Osteoblast (primary cell): ENCODE results near the gene TENT4B. TPM values are rescaled to one million over a fixed set of nuclear protein-coding genes. Genes with fewer than 3 reads are reported as not detected.

Experiments used
- DNase-seq: peaks from one replicate; pipeline ENCODE4 v3.0.0; 2011; ENCODE audit warnings: low spot score, mixed read lengths; ENCODE audit not compliant: insufficient read length; ENCODE audit errors: missing footprints
- H2AFZ ChIP-seq: 2 replicates; pipeline ENCODE4 v1.6.0; 2011; ENCODE audit warnings: mild to moderate bottlenecking, low read length
- H3K27ac ChIP-seq: 2 replicates; pipeline ENCODE4 v1.5.1; 2011; ENCODE audit warnings: mild to moderate bottlenecking, low read depth, low read length, moderate library complexity
- H3K27me3 ChIP-seq: 2 replicates; pipeline ENCODE4 v1.6.0; 2012; ENCODE audit warnings: mild to moderate bottlenecking, control low read depth, inconsistent platforms, low read length, moderate library complexity; ENCODE audit not compliant: insufficient read depth
- H3K36me3 ChIP-seq: 2 replicates; pipeline ENCODE4 v1.5.1; 2011; ENCODE audit warnings: mild to moderate bottlenecking, low read length, control low read depth, moderate library complexity; ENCODE audit not compliant: insufficient read depth
- H3K4me1 ChIP-seq: 2 replicates; pipeline ENCODE4 v1.5.1; 2011; ENCODE audit warnings: mild to moderate bottlenecking, low read length, control low read depth, moderate library complexity; ENCODE audit not compliant: insufficient read depth
- H3K4me2 ChIP-seq: 2 replicates; pipeline ENCODE4 v1.6.0; 2011; ENCODE audit warnings: mild to moderate bottlenecking, low read length; ENCODE audit not compliant: insufficient read depth
- H3K4me3 ChIP-seq: fragments of 200-600 bp; sonication (generic); 3 replicates; pipeline ENCODE4 v1.5.1; 2012; ENCODE audit warnings: mild to moderate bottlenecking, low read length, inconsistent platforms; ENCODE audit not compliant: insufficient read depth
- H3K79me2 ChIP-seq: 2 replicates; pipeline ENCODE4 v1.6.0; 2012; ENCODE audit warnings: mild to moderate bottlenecking, low read length, control low read depth, inconsistent platforms; ENCODE audit not compliant: insufficient read depth
- H3K9me3 ChIP-seq: 2 replicates; pipeline ENCODE4 v1.5.1; 2011; ENCODE audit warnings: low read depth, low read length, control low read depth
- H4K20me1 ChIP-seq: 2 replicates; pipeline ENCODE4 v1.6.0; 2012; ENCODE audit warnings: mild to moderate bottlenecking, low read length, control low read depth; ENCODE audit not compliant: insufficient read depth
- total RNA-seq: library from RNA; depleted of rRNA; stranded (reverse); fragments of >200 nt; gene quantifications from 2 replicates; pipeline ENCODE4 v1.2.3, GENCODE V29; 2012
- TF ChIP-seq, protein P1 (sequence below): IDR thresholded peaks from 2 replicates; pipeline ENCODE4 v1.5.1; 2011; ENCODE audit warnings: mild to moderate bottlenecking, low read depth, low read length, moderate library complexity; ENCODE audit errors: extremely low read depth

Gene TENT4B
- total RNA-seq, 1 donor: 10.1 TPM

- Histone ChIP-seq H3K27me3 (no peaks in the 10 kb centered on the region), H3K4me1 (no peaks in the 10 kb centered on the region), H3K79me2 (peaks cover 76% of the 10 kb centered on the region), H3K27ac (no peak overlapping the region), H3K36me3 (no peaks in the 10 kb centered on the region), H2AFZ (no peak overlapping the region), H3K4me2 (no peak overlapping the region), H3K9me3 (no peaks in the 10 kb centered on the region), H4K20me1 (peaks cover 60% of the 10 kb centered on the region), H3K4me3 (no peak overlapping the region)
- TF ChIP-seq, protein P1, sequence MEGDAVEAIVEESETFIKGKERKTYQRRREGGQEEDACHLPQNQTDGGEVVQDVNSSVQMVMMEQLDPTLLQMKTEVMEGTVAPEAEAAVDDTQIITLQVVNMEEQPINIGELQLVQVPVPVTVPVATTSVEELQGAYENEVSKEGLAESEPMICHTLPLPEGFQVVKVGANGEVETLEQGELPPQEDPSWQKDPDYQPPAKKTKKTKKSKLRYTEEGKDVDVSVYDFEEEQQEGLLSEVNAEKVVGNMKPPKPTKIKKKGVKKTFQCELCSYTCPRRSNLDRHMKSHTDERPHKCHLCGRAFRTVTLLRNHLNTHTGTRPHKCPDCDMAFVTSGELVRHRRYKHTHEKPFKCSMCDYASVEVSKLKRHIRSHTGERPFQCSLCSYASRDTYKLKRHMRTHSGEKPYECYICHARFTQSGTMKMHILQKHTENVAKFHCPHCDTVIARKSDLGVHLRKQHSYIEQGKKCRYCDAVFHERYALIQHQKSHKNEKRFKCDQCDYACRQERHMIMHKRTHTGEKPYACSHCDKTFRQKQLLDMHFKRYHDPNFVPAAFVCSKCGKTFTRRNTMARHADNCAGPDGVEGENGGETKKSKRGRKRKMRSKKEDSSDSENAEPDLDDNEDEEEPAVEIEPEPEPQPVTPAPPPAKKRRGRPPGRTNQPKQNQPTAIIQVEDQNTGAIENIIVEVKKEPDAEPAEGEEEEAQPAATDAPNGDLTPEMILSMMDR: no peak
- DNase-seq: peak; percentile 54
Observed at GRCh38 chr16:50273888-50274325, 120.8 kb downstream of the TENT4B start.

GRCh38 chr16:50274326-50275097, 121.4 kb downstream of the TENT4B start:
- H3K4me3 ChIP-seq: no peak overlapping the region
- no peak overlapping the region for H2AFZ ChIP-seq
- no peaks in the 10 kb centered on the region for H3K27me3 ChIP-seq
- H3K27ac ChIP-seq: no peak overlapping the region
- no peaks in the 10 kb centered on the region for H3K9me3 ChIP-seq
- peak; percentile 54 for DNase-seq
- TF ChIP-seq, protein P1: no peak
- H3K79me2 ChIP-seq: peaks cover 75% of the 10 kb centered on the region
- H4K20me1 ChIP-seq: peaks cover 54% of the 10 kb centered on the region
- H3K36me3 ChIP-seq: no peaks in the 10 kb centered on the region
- H3K4me2 ChIP-seq: no peak overlapping the region
- no peaks in the 10 kb centered on the region for H3K4me1 ChIP-seq

DNA sequence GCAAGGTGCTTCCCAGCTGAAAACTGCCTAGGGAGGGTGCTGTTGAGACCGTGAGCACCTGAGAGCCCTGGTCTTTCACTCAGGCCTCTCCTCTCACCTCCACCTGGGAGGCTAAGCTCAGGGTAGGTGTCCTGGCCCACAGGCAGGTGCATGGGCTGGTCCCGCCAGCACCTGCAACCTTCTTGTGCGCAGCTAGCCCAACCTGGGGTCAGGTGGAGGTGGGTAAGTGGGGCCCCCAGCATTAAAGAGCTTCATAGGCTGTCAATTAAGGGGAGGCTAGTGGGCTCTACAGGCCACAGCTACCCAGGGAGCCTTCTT, 122.0 kb downstream of the TENT4B start:
- Histone ChIP-seq H2AFZ (no peak overlapping the region), H3K4me2 (no peak overlapping the region), H4K20me1 (peaks cover 51% of the 10 kb centered on the region), H3K36me3 (no peaks in the 10 kb centered on the region), H3K79me2 (peaks cover 76% of the 10 kb centered on the region), H3K4me1 (no peaks in the 10 kb centered on the region), H3K9me3 (no peaks in the 10 kb centered on the region), H3K27ac (no peak overlapping the region), H3K27me3 (no peaks in the 10 kb centered on the region), H3K4me3 (no peak overlapping the region)
- TF ChIP-seq, protein P1: no peak
- DNase-seq: peak; percentile 58

DNA sequence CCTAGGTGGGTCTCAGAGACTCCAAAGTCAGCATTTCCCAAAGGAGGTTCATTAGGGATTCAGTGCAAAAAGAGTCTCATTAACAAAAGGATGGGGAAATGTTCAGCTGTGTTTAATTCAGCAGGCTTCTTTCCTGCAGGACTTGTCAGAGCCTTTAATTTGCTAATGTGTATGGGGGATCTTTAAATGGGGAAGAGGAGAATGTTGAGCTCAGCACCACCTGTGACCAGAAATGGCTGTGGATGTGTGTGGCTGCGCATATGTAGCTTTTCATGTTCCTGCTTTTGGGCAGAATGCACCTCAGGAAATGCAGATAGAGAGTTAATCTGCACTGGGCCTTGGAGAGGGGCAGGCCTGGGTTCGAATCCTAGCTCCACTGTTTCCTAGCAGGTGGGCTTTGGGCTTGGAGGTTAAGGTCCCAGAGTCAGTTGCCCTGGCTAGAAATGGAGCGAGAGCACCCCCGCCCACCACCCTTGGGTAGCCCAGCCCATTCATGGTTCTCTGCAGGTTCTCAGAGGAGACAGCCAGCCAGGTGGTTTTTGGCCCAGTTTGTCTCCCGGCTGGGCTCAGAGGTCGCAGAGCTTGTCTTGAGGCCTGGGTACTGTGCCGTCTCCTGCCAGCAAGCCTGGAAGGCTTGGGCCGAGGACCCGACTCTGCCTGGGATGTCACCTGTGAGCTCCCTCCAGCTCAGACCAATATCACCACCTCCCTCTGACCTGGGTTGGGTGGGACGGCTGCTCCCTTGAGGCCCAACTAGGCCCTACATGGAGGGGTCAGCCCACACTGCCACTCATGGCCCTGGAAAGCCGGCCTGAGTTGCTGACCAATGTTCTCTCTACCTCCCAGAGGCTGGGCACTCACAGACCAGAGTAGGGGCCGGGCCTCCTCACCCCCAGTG, 122.6 kb downstream of the TENT4B start:
- Histone ChIP-seq H4K20me1 (peaks cover 49% of the 10 kb centered on the region), H3K27me3 (no peaks in the 10 kb centered on the region), H3K4me1 (no peaks in the 10 kb centered on the region), H3K4me3 (no peak overlapping the region), H3K4me2 (no peak overlapping the region), H3K79me2 (peaks cover 76% of the 10 kb centered on the region), H3K9me3 (no peaks in the 10 kb centered on the region), H3K36me3 (no peaks in the 10 kb centered on the region), H2AFZ (no peak overlapping the region), H3K27ac (no peak overlapping the region)
- peak; percentile 30 for DNase-seq
- TF ChIP-seq, protein P1: no peak
